ENCODE data around the gene FAF1. TPM values are rescaled to one million over a fixed set of nuclear protein-coding genes. Genes with fewer than 3 reads are reported as not detected.
A peak's percentile ranks its signal among the peaks of the same experiment; 100 is the strongest.
"Not testable (repeated sequence)": the region's sequence is repeated elsewhere in the genome, so short reads cannot be mapped to it uniquely, and the experiment has no call there.

FAF1 gene
- total and polyA plus RNA-seq, 9 of the 15 experiments (the other 6 are each of a cell fraction or from before 2014, with no cell fraction given) = 48.7 to 225 (median 118) TPM

GRCh38 chr1:50935276-50935675 is 24.8 kb downstream of the FAF1 start:
- TF ChIP-seq ATF3 (IDR thresholded peaks at IDR 0.05) = peak; percentile 63; the same call in 1 of the 2 replicates
- H2AFZ ChIP-seq (ENCODE audit: low read depth, low read length); H3K4me2 ChIP-seq (ENCODE audit: insufficient read depth, low read length); FAIRE-seq; H3K9ac ChIP-seq (ENCODE audit: insufficient read depth in 1 of 2, low read depth in 2 of 2, low read length in 2 of 2); DNase-seq (ENCODE audit: extremely low read depth in 1 of 4, low spot score in 3 of 4); H3K27me3 ChIP-seq (ENCODE audit: control insufficient read depth in 2 of 2, insufficient read depth in 2 of 2, low read length in 2 of 2); H3K9me1 ChIP-seq (ENCODE audit: control insufficient read depth, insufficient read depth, low read length); H3K9me3 ChIP-seq (replicated peaks; ENCODE audit: control insufficient read depth, insufficient read depth, low read depth, low read length); ATAC-seq; intact Hi-C loops (cut with micrococcal nuclease); H4K20me1 ChIP-seq (replicated peaks; ENCODE audit: control insufficient read depth, insufficient read depth, low read length); H3K4me1 ChIP-seq (replicated peaks in 1 of 2; ENCODE audit: control insufficient read depth in 2 of 2, insufficient read depth in 2 of 2, low read length in 2 of 2); H3K4me3 ChIP-seq; CTCF ChIA-PET (ENCODE audit: low intra/inter-chr PET ratio); in situ Hi-C loops (cut with MboI); H3K27ac ChIP-seq (ENCODE audit: extremely low read depth, low read depth, low read length); BruUV-seq (replicated peaks); TF ChIP-seq ATF3 (CRISPR knock-in tag; conservative IDR thresholded peaks at IDR 0.05): not testable (repeated sequence)
- Histone ChIP-seq H3K79me2 (ENCODE audit: control insufficient read depth, insufficient read depth, low read length) (peaks cover 94% of the 10 kb centered on the region), H3K36me3 (ENCODE audit: control insufficient read depth, insufficient read depth, low read length) (peaks cover 27% of the 10 kb centered on the region; the same call in 2 of the 3 replicates)
- WGBS (ENCODE audit: insufficient coverage, low coverage, missing lambda C conversion rate) = 100% methylated on average over 2 of the region's 2 CpGs
- POLR2A ChIA-PET = interaction anchor here (0.6 to 2.0 kb wide), 2 partner anchors 10 to 14 kb away, joined by 3 to 7 read pairs; no protein-coding TSS in a partner anchor

- Histone ChIP-seq H4K20me1 (replicated peaks; ENCODE audit: control insufficient read depth, insufficient read depth, low read length) (no peaks in the 10 kb centered on the region), H3K4me3 (no peak overlapping the region), H3K27me3 (ENCODE audit: control insufficient read depth in 2 of 2, insufficient read depth in 2 of 2, low read length in 2 of 2) (no peaks in the 10 kb centered on the region), H3K36me3 (ENCODE audit: control insufficient read depth, insufficient read depth, low read length) (peaks cover 23% of the 10 kb centered on the region; the same call in 2 of the 3 replicates), H2AFZ (ENCODE audit: low read depth, low read length) (no peak overlapping the region), H3K79me2 (ENCODE audit: control insufficient read depth, insufficient read depth, low read length) (peaks cover 94% of the 10 kb centered on the region), H3K9me3 (replicated peaks; ENCODE audit: control insufficient read depth, insufficient read depth, low read depth, low read length) (no peaks in the 10 kb centered on the region), H3K4me1 (replicated peaks in 1 of 2; ENCODE audit: control insufficient read depth in 2 of 2, insufficient read depth in 2 of 2, low read length in 2 of 2) (peaks cover 0 to 3% of the 10 kb centered on the region in 2 experiments; a peak in 1 of 5 replicates), H3K9ac (ENCODE audit: insufficient read depth in 1 of 2, low read depth in 2 of 2, low read length in 2 of 2) (no peak overlapping the region), H3K9me1 (ENCODE audit: control insufficient read depth, insufficient read depth, low read length) (no peaks in the 10 kb centered on the region), H3K4me2 (ENCODE audit: insufficient read depth, low read length) (no peak overlapping the region), H3K27ac (ENCODE audit: extremely low read depth, low read depth, low read length) (no peak overlapping the region)
- ChIA-PET POLR2A (interaction anchor here (2.0 kb wide), 1 partner anchor 14 kb away, joined by 7 read pairs; no protein-coding TSS in a partner anchor), CTCF (ENCODE audit: low intra/inter-chr PET ratio) (no interaction called here)
- intact Hi-C loops (cut with micrococcal nuclease) = no loop called here
- TF ChIP-seq ETV5 (CRISPR knock-in tag; IDR thresholded peaks at IDR 0.05; ENCODE audit: low read depth) (no peak), CTCF (IDR thresholded peaks at IDR 0.05 in 2 of 3, conservative IDR thresholded peaks at IDR 0.05 in 1 of 3; ENCODE audit: insufficient read depth in 2 of 3, low read depth in 1 of 3, low read length in 3 of 3) (no peak), TRIM24 (IDR thresholded peaks at IDR 0.05) (0 out of 4 replicates have a peak, but pooled peaks of 1 of the 2 experiments have one; percentile 52)
- DNase-seq (ENCODE audit: extremely low read depth in 1 of 4, low spot score in 3 of 4) (no peak), FAIRE-seq (no peak), ATAC-seq (no peak)
- in situ Hi-C loops (cut with MboI) = no loop called here
- BruUV-seq (replicated peaks) = no TSS peak
These were observed 25.2 kb downstream of the FAF1 start for GRCh38 chr1:50934838-50935237.

Measured in K562 (cell line).